HG02798 (cell line): ENCODE data around the gene RALGPS1.

Experiments used
- ATAC-seq: cut with Tn5 transposase; IDR thresholded peaks from one replicate; pipeline ENCODE4 v1.9.1; 2021; ENCODE audit warnings: mild to moderate bottlenecking; ENCODE audit not compliant: unreplicated experiment, poor library complexity

The RALGPS1 gene

GRCh38 chr9:127039492-127039891 lies 124.9 kb downstream of the RALGPS1 start:
- ATAC-seq: no peak

GRCh38 chr9:127045148-127045547 lies 130.6 kb downstream of the RALGPS1 start:
- no peak for ATAC-seq

GRCh38 chr9:127047971-127048370 lies 133.4 kb downstream of the RALGPS1 start:
- no peak for ATAC-seq

GRCh38 chr9:127049044-127049443 lies 134.5 kb downstream of the RALGPS1 start:
- ATAC-seq: no peak

GRCh38 chr9:127049581-127049980 lies 135.0 kb downstream of the RALGPS1 start:
- no peak for ATAC-seq

GRCh38 chr9:127050152-127050551 lies 135.6 kb downstream of the RALGPS1 start:
- no peak for ATAC-seq

- no peak for ATAC-seq
Observed at GRCh38 chr9:127050591-127051001, 136.0 kb downstream of the RALGPS1 start.

GRCh38 chr9:127051881-127052595 lies 137.5 kb downstream of the RALGPS1 start:
- no peak for ATAC-seq

GRCh38 chr9:127053057-127053821 lies 138.7 kb downstream of the RALGPS1 start:
- no peak for ATAC-seq

- ATAC-seq: no peak
Observed at GRCh38 chr9:127053960-127054359, 139.4 kb downstream of the RALGPS1 start.

- ATAC-seq: no peak
Observed at GRCh38 chr9:127055745-127056402, 141.3 kb downstream of the RALGPS1 start.

- ATAC-seq: no peak
Observed at GRCh38 chr9:127056446-127056845, 141.9 kb downstream of the RALGPS1 start.

- ATAC-seq: no peak
Observed at GRCh38 chr9:127058011-127058644, 143.5 kb downstream of the RALGPS1 start.

GRCh38 chr9:127058645-127059021 lies 144.1 kb downstream of the RALGPS1 start:
- no peak for ATAC-seq

GRCh38 chr9:127059030-127059429 lies 144.4 kb downstream of the RALGPS1 start:
- no peak for ATAC-seq

- ATAC-seq: no peak
Observed at GRCh38 chr9:127059765-127060361, 145.3 kb downstream of the RALGPS1 start.

GRCh38 chr9:127061411-127061810 lies 146.8 kb downstream of the RALGPS1 start:
- ATAC-seq: no peak

GRCh38 chr9:127064335-127064734 lies 149.8 kb downstream of the RALGPS1 start:
- ATAC-seq: no peak

- no peak for ATAC-seq
Observed at GRCh38 chr9:127065592-127065991, 151.0 kb downstream of the RALGPS1 start.

- ATAC-seq: no peak
Observed at GRCh38 chr9:127066060-127066850, 151.7 kb downstream of the RALGPS1 start.
